NCI-H748 (cell line): ENCODE data around the gene NTNG1.
A peak's percentile ranks its signal among the peaks of the same experiment; 100 is the strongest.

Experiments used
- DNase-seq: peaks from one replicate; lab custom pipeline; 2025; ENCODE audit not compliant: unreplicated experiment; lab: John Stamatoyannopoulos, UW

NTNG1 gene

GRCh38 chr1:107493111-107493716 lies 352.4 kb downstream of the NTNG1 start:
- no peak for DNase-seq

GRCh38 chr1:107494061-107494460 lies 353.2 kb downstream of the NTNG1 start:
- DNase-seq, result no peak

GRCh38 chr1:107496002-107496401 lies 355.2 kb downstream of the NTNG1 start:
- no peak for DNase-seq

GRCh38 chr1:107499139-107499744 lies 358.4 kb downstream of the NTNG1 start:
- no peak for DNase-seq

- DNase-seq, result no peak
These were observed 360.3 kb downstream of the NTNG1 start for GRCh38 chr1:107501081-107501605.

- DNase-seq, result no peak
These were observed 369.5 kb downstream of the NTNG1 start for GRCh38 chr1:107510347-107510746.

- no peak for DNase-seq
These were observed 372.0 kb downstream of the NTNG1 start for GRCh38 chr1:107512836-107513235.

- no peak for DNase-seq
These were observed 374.0 kb downstream of the NTNG1 start for GRCh38 chr1:107514841-107515240.

- no peak for DNase-seq
These were observed 374.9 kb downstream of the NTNG1 start for GRCh38 chr1:107515702-107516101.

GRCh38 chr1:107523061-107523460 lies 382.2 kb downstream of the NTNG1 start:
- no peak for DNase-seq

GRCh38 chr1:107523736-107524135 lies 382.9 kb downstream of the NTNG1 start:
- DNase-seq, result no peak

GRCh38 chr1:107524301-107524700 lies 383.5 kb downstream of the NTNG1 start:
- no peak for DNase-seq

GRCh38 chr1:107525145-107525544 lies 384.3 kb downstream of the NTNG1 start:
- DNase-seq, result no peak

GRCh38 chr1:107525961-107526360 lies 385.1 kb downstream of the NTNG1 start:
- DNase-seq, result peak; percentile 83

GRCh38 chr1:107526524-107527198 lies 385.8 kb downstream of the NTNG1 start:
- DNase-seq, result peak; percentile 14

GRCh38 chr1:107529511-107530149 lies 388.8 kb downstream of the NTNG1 start:
- peak; percentile 70 for DNase-seq

- peak; percentile 46 for DNase-seq
These were observed 389.7 kb downstream of the NTNG1 start for GRCh38 chr1:107530543-107530942.

- no peak for DNase-seq
These were observed 390.4 kb downstream of the NTNG1 start for GRCh38 chr1:107531065-107531908.

- DNase-seq, result peak; percentile 28
These were observed 391.5 kb downstream of the NTNG1 start for GRCh38 chr1:107532318-107532717.
